Stimulated activated effector memory CD8-positive, alpha-beta T cell treated with anti-CD3 and anti-CD28 coated beads, Interleukin-12 subunit alpha, Interleukin-12 subunit beta, amount 100 ng/mL, for 72 hours (primary cell): ENCODE measurements around the gene TMEM132D.
"Not testable (repeated sequence)": the region's sequence is repeated elsewhere in the genome, so short reads cannot be mapped to it uniquely, and the experiment has no call there.

Experiments
- ATAC-seq: fragments of 150-1000 bp; cut with Tn5 transposase; 2 replicates; pipeline ENCODE4 v1.10.0; 2021
- DNase-seq, 2 donors: peaks; one replicate each; pipeline ENCODE4 v3.0.0; 2021 to 2022; ENCODE audit warnings: low spot score in 2 of 2
- H3K27ac Mint-ChIP-seq: one replicate; pipeline ENCODE4 v1.8.0; 2022; ENCODE audit warnings: mild to moderate bottlenecking, mixed read lengths
- H3K36me3 Mint-ChIP-seq: one replicate; pipeline ENCODE4 v1.8.0; 2022; ENCODE audit warnings: mild to moderate bottlenecking, mixed read lengths
- H3K4me1 Mint-ChIP-seq: one replicate; pipeline ENCODE4 v1.8.0; 2022; ENCODE audit warnings: mixed read lengths
- H3K4me3 Mint-ChIP-seq: one replicate; pipeline ENCODE4 v1.8.0; 2022; ENCODE audit warnings: mild to moderate bottlenecking, mixed read lengths
- H3K9me3 Mint-ChIP-seq: one replicate; pipeline ENCODE4 v1.8.0; 2022; ENCODE audit warnings: mixed read lengths

The TMEM132D gene

DNA sequence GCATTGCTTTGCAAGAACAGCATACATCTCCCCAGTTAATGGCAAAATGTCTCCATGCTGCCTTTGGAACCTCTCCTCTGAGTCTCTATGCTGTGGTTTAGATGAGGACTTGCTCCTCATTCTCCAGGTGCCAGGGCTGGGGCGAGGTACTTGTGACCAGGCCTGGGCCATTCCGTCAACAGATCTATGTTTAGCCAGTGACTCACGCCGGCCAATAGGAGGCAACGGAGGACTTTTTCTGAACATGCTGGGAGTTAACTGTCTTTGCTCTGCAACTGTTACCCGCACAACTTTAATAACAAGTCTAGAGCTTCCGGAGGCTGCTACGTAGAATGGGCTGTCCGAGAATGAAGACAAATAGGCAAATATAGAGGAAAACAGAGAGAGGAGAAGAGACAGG, 836.3 kb downstream of the TMEM132D start:
- Mint-ChIP-seq H3K9me3 (peaks cover 3% of the 10 kb centered on the region), H3K36me3 (no peaks in the 10 kb centered on the region), H3K4me1 (no peaks in the 10 kb centered on the region), H3K27ac (no peak overlapping the region), H3K4me3 (no peak overlapping the region)
- DNase-seq (no peak), ATAC-seq (no peak)

DNA sequence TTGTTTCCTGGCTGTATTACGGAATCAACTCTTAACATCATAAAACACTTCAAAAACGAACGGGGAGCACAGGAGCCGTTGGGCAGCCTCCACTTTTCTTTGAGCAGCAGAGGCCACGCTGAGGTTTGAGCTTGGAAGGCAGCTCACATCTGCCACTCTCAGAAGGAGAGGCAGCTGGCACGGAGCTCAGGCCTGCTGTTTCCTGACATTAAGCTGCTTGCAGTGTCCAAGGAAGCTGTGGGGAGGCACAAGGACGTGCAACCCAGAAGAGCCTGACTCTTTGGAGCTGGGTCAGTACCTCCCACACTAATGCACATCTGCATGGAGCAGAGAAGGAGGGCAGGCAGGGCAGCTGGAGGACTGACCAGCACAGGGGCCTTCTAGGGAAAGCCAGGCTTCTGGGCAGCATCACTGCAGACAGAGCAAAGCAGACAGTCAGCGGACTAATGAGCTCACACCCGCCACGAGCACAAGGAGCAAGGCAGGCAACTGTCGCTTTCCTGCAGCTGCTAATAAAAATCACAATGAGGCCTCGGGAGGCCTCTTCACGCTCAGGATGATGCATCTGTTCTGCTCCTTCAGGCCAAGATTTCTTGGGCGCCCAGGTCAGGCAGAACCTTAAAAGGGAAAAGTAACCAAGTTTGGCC, 839.5 kb downstream of the TMEM132D start:
- Mint-ChIP-seq H3K4me1 (no peaks in the 10 kb centered on the region), H3K9me3 (no peaks in the 10 kb centered on the region), H3K27ac (no peak overlapping the region), H3K36me3 (no peaks in the 10 kb centered on the region), H3K4me3 (no peak overlapping the region)
- DNase-seq (no peak), ATAC-seq (peak; percentile 36)

DNA sequence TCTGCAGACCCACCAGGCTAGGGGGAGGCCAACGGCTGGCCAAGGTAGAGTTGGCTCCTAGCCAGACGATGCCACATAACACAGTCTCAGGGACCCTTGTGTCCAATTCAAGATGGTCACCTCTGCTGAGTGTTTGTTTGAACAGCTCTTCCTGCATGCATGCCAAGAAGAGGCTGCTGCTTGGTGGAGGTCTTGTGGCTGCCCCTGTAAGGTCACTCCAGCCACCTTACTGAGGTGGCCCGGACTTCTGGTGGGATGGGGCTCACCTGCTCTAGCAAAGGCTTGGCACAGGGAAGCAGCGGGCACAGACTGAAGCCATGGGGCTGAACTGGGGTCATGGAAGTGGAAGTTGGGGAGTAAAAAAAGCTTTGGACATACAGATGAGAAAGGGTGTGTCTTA, 840.2 kb downstream of the TMEM132D start:
- DNase-seq (no peak), ATAC-seq (no peak)
- Mint-ChIP-seq H3K36me3 (no peaks in the 10 kb centered on the region), H3K4me1 (no peaks in the 10 kb centered on the region), H3K27ac (no peak overlapping the region), H3K9me3 (no peaks in the 10 kb centered on the region), H3K4me3 (no peak overlapping the region)

DNA sequence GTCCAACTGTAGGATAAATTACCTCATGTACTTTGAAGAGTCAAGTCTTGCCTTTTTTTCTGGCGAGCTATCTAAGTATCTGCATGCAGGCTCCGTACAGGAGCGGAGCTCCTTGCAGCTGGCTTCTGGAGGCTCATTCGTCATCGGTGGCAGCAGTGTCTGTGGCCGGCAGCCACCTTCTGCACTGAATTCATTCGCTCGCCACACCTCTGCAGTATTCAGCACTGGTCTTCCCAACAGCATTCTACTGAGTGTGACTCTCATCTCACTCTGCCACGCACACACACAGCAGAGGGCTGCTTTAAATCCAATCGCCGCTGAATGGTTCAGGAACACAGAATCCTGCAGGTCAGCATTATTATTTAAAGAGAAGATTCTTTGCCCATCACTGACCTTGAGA, 850.6 kb downstream of the TMEM132D start:
- Mint-ChIP-seq H3K4me3 (no peak overlapping the region), H3K27ac (no peak overlapping the region), H3K36me3 (peaks cover 4% of the 10 kb centered on the region), H3K4me1 (no peaks in the 10 kb centered on the region), H3K9me3 (no peaks in the 10 kb centered on the region)
- DNase-seq, result no peak
- ATAC-seq, result no peak

DNA sequence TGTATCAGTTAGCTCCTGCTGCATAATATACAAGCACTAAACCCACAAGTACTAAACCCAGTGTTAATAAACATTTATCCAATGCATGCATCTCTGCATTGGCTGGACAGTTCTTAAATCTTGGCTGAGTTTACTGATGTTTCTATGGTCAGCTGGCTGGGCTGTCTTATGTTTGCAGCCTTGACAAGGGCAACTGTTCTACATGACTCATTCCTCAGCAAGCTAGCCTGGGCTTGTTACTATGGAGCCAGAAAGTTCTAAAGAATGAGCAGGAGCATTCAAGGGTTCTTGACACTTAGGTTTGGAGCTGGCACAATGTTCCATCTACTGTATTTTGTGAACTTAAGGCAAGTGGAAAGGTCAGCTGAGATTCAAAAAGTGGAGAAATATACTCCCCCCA, 851.5 kb downstream of the TMEM132D start:
- H3K9me3 Mint-ChIP-seq, result no peaks in the 10 kb centered on the region
- peaks cover 4% of the 10 kb centered on the region for H3K36me3 Mint-ChIP-seq
- no peak for DNase-seq
- no peak overlapping the region for H3K4me3 Mint-ChIP-seq
- H3K27ac Mint-ChIP-seq, result no peak overlapping the region
- no peaks in the 10 kb centered on the region for H3K4me1 Mint-ChIP-seq
- ATAC-seq, result no peak

DNA sequence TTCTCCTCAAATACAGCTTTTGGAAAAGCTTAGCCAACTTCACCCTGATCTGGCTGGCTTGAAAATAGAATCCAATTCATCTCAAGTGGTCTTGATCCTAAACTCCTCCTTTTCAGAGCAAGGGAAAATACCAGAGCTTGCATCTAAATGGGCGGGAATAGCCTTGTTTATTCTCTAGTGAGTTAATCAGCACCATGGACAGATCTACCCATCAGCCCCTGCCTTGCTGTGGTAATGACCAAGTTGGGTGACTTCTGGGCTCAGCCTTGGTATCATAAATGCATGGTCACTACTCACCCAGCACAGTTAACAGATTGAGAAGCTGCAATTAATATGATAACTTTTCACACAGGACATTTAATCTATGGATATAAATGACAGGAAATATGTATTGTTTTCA, 853.9 kb downstream of the TMEM132D start:
- Mint-ChIP-seq H3K36me3 (peaks cover 2% of the 10 kb centered on the region), H3K9me3 (no peaks in the 10 kb centered on the region), H3K4me1 (no peaks in the 10 kb centered on the region), H3K27ac (no peak overlapping the region), H3K4me3 (no peak overlapping the region)
- ATAC-seq (no peak), DNase-seq (no peak)

DNA sequence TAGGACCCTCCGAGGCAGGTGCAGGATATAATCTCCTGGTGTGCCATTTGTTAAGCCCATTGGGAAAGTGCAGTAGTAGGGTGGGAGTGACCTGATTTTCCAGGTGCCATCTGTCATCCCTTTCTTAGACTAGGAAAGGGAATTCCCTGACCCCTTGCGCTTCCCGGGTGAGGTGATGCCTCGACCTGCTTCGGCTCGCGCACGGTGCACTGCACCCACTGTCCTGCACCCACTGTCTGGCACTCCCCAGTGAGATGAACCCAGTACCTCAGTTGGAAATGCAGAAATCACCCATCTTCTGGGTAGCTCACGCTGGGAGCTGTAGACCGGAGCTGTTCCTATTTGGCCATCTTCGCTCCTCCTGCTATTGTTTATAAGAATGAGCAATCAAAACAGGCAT, 860.5 kb downstream of the TMEM132D start:
- not testable (repeated sequence) for H3K4me3 Mint-ChIP-seq

DNA sequence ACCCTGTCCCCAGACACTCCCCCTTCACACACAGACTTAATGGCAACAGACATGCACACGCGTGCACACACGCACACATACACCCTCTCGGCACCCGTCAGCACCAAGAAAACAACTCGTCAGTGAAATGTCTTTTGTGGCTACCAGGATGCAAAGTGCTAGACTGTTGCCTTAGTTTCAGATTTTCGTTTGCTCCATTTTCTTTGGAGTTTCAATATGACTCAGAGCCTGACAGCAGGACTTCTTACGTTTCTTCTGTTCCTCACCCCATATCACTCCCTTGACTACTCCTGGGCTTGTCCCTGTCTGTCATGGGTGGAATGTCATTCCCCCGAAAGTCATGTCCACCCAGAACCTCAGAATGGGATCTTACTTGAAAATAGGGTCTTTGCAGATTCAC, 867.7 kb downstream of the TMEM132D start:
- DNase-seq, result no peak
- H3K27ac Mint-ChIP-seq, result no peak overlapping the region

More for the DNA sequence above, 860.5 kb downstream of the TMEM132D start:
- ATAC-seq, H3K36me3 Mint-ChIP-seq, H3K27ac Mint-ChIP-seq, DNase-seq, H3K4me1 Mint-ChIP-seq, H3K9me3 Mint-ChIP-seq: not testable (repeated sequence)

DNA sequence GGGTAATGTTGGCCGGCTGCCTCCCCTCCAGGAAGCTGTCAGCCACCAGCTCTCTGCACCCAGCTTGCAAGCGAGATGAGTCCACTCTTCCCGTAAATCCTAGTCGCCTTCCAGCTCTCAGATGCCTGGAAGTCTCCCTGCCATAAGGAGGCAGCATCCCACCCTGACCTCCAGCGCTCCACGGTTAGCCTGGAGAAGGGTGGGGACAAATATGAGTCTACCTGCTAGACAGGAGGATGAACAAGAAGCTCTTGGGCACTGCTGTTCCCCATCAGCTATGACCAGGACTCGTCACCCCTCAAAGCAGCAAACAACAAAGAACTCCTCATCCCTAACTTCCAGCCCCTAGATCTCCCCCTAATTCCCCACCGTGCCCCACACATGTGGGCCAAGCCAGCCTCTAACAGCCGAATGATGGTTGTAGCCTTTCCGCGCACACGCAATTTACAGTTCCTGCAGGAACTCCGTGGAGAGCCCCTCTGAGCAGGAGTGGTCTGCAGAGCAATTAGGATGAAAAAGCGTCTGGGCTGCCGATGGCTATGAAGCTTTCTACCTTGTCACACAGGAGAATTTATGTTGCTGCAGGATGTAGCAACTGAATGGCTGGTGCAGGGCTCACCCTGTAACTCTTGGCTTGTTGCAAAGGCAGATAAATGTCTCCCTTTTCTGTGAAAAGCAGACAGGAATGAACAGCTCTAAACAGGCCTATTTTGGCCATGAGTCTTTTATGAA, 869.1 kb downstream of the TMEM132D start:
- no peak overlapping the region for H3K4me3 Mint-ChIP-seq
- H3K9me3 Mint-ChIP-seq, result no peaks in the 10 kb centered on the region
- no peaks in the 10 kb centered on the region for H3K4me1 Mint-ChIP-seq
- no peak for ATAC-seq
- H3K27ac Mint-ChIP-seq, result no peak overlapping the region
- no peak for DNase-seq
- peaks cover 5% of the 10 kb centered on the region for H3K36me3 Mint-ChIP-seq

More for the DNA sequence above, 867.7 kb downstream of the TMEM132D start:
- Mint-ChIP-seq H3K4me1 (no peaks in the 10 kb centered on the region), H3K9me3 (peaks cover 3% of the 10 kb centered on the region), H3K4me3 (no peak overlapping the region), H3K36me3 (peaks cover 5% of the 10 kb centered on the region)
- ATAC-seq, result no peak

DNA sequence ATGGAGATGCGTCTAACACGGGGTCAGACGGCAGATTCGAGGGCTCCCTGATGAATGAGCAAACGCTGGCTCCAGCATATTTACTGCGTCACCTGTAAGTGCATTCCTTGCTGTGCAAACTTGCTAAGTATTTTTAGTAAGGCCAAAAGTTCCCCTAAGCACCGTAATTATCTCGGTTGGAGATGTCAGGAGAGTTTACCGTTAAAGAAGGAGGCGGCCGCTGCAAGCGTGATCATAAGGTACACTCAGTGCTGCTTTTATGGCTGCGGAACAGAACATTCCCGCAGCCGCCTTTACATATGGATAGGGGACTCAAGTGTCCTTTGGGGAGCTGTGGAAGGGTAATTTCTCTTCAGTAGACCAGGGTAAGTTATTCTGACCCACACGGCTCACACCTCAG, 875.0 kb downstream of the TMEM132D start:
- H3K27ac Mint-ChIP-seq, result no peak overlapping the region
- DNase-seq, result no peak
- ATAC-seq, result no peak

DNA sequence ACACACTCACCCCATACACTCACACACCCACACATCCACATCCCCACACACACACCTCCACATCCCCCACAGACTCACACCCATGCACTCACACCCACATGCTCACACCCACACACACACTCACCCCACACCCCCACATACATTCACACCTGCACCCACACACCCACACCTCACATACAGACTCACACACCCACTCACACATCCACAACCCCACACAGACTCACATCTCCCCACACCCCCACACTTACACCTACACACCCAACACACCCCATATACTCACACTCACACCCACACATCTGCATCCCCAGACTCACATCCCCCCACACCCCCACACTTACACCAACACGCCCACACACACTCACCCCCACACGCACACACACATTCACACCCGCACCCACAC, 878.8 kb downstream of the TMEM132D start:
- no peaks in the 10 kb centered on the region for H3K9me3 Mint-ChIP-seq
- DNase-seq, result no peak
- H3K27ac Mint-ChIP-seq, result no peak overlapping the region
- no peak overlapping the region for H3K4me3 Mint-ChIP-seq
- H3K4me1 Mint-ChIP-seq, result no peaks in the 10 kb centered on the region
- no peak for ATAC-seq
- H3K36me3 Mint-ChIP-seq, result no peaks in the 10 kb centered on the region

More for the DNA sequence above, 875.0 kb downstream of the TMEM132D start:
- Mint-ChIP-seq H3K9me3 (no peaks in the 10 kb centered on the region), H3K36me3 (no peaks in the 10 kb centered on the region), H3K4me1 (no peaks in the 10 kb centered on the region), H3K4me3 (no peak overlapping the region)
